ENCODE results near the gene SFR1.

SFR1 gene

GRCh38 chr10:104121485-104122224, at the start of gene SFR1:
TSS of gene SFR1 (plus strand) at chr10:104122171. CDS start at chr10:104122184, 13 bp downstream.
- peak; percentile 50 for TF ChIP-seq CTCF (IDR thresholded peaks at IDR 0.05; ENCODE audit: insufficient read depth, low read depth, low read length, missing control alignments)
- DNase-seq (ENCODE audit: low read depth) = peak; percentile 99
- peak within 1 kb of the TSS; percentile 77 for H3K4me3 ChIP-seq (ENCODE audit: low read length)

GRCh38 chr10:104072786-104073185, 49.2 kb upstream of the SFR1 start:
- no peak for TF ChIP-seq CTCF (IDR thresholded peaks at IDR 0.05; ENCODE audit: insufficient read depth, low read depth, low read length, missing control alignments)
- DNase-seq (ENCODE audit: low read depth) = no peak

GRCh38 chr10:104074505-104074904, 47.5 kb upstream of the SFR1 start:
- TF ChIP-seq CTCF (IDR thresholded peaks at IDR 0.05; ENCODE audit: insufficient read depth, low read depth, low read length, missing control alignments) = no peak
- DNase-seq (ENCODE audit: low read depth) = no peak
- H3K4me3 ChIP-seq (ENCODE audit: low read length) = no peak overlapping the region

More at GRCh38 chr10:104072786-104073185, 49.2 kb upstream of the SFR1 start:
- H3K4me3 ChIP-seq (ENCODE audit: low read length) = no peak overlapping the region

- H3K4me3 ChIP-seq (ENCODE audit: low read length) = no peak overlapping the region
- no peak for TF ChIP-seq CTCF (IDR thresholded peaks at IDR 0.05; ENCODE audit: insufficient read depth, low read depth, low read length, missing control alignments)
- DNase-seq (ENCODE audit: low read depth) = no peak
These were observed 45.2 kb upstream of the SFR1 start for GRCh38 chr10:104076743-104077160.

GRCh38 chr10:104077247-104077646, 44.7 kb upstream of the SFR1 start:
- no peak for TF ChIP-seq CTCF (IDR thresholded peaks at IDR 0.05; ENCODE audit: insufficient read depth, low read depth, low read length, missing control alignments)
- DNase-seq (ENCODE audit: low read depth) = no peak
- no peak overlapping the region for H3K4me3 ChIP-seq (ENCODE audit: low read length)

- H3K4me3 ChIP-seq (ENCODE audit: low read length) = no peak overlapping the region
- no peak for DNase-seq (ENCODE audit: low read depth)
These were observed 44.3 kb upstream of the SFR1 start for GRCh38 chr10:104077663-104078151.

More at GRCh38 chr10:104077663-104078151, 44.3 kb upstream of the SFR1 start:
- no peak for TF ChIP-seq CTCF (IDR thresholded peaks at IDR 0.05; ENCODE audit: insufficient read depth, low read depth, low read length, missing control alignments)

Data from epithelial cell of esophagus (primary cell).